IMR-90 (cell line): Measurements from ENCODE around the gene LRP1B. TPM values are rescaled to one million over a fixed set of nuclear protein-coding genes. Genes with fewer than 3 reads are reported as not detected.

ENCODE experiments used
- ATAC-seq: fragments of 200-7000 bp; cut with Tn5 transposase; 2 replicates; pipeline ENCODE4 v1.9.1; 2020; ENCODE audit warnings: low read depth, mild to moderate bottlenecking, moderate library complexity
- BruUV-seq: library from RNA; stranded (reverse); fragments of 400-500 nt; replicated peaks from 2 replicates; lab custom pipeline; 2021; lab: Mats Ljungman, UMichigan
- CTCF ChIA-PET: fragments of 300-600 bp; formaldehyde crosslinking; extraction: SDS; loops from one replicate; lab custom pipeline; 2021; ENCODE audit warnings: antibody characterized with exemption; lab: Yijun Ruan, JAX
- POLR2A ChIA-PET: fragments of 300-600 bp; sonication (Branson Sonifier 250); formaldehyde crosslinking; loops from one replicate; lab custom pipeline; 2022; ENCODE audit warnings: antibody characterized with exemption; ENCODE audit not compliant: unreplicated experiment; lab: Charles Lee
- DNase-seq: peaks from one replicate; pipeline ENCODE4 v3.0.0; 2013
- H2AFZ ChIP-seq: replicated peaks from 2 replicates; pipeline ENCODE3; 2013; ENCODE audit warnings: low read length, mild to moderate bottlenecking; ENCODE audit not compliant: poor library complexity
- H2AK5ac ChIP-seq: 2 replicates; pipeline ENCODE4 v1.6.1; 2013; ENCODE audit warnings: low read depth, low read length, inconsistent platforms
- H2AK9ac ChIP-seq: replicated peaks from 2 replicates; pipeline ENCODE3; 2013; ENCODE audit warnings: mild to moderate bottlenecking, low read depth, low read length, moderate library complexity; ENCODE audit not compliant: poor library complexity
- H2BK120ac ChIP-seq: 2 replicates; pipeline ENCODE4 v1.6.1; 2013; ENCODE audit warnings: low read depth, low read length, inconsistent platforms
- H2BK15ac ChIP-seq: 3 replicates; pipeline ENCODE4 v1.6.1; 2013; ENCODE audit warnings: low read depth, low read length, inconsistent platforms
- H2BK20ac ChIP-seq: 2 replicates; pipeline ENCODE4 v1.6.1; 2013; ENCODE audit warnings: low read depth, mild to moderate bottlenecking, inconsistent platforms, low read length, moderate library complexity
- H2BK5ac ChIP-seq: 2 replicates; pipeline ENCODE4 v1.6.1; 2013; ENCODE audit warnings: mild to moderate bottlenecking, low read depth, low read length, inconsistent platforms; ENCODE audit not compliant: poor library complexity, severe bottlenecking
- H3K14ac ChIP-seq: replicated peaks from 2 replicates; pipeline ENCODE4 v1.6.1; 2013; ENCODE audit warnings: low read depth, low read length, inconsistent platforms
- H3K18ac ChIP-seq: 2 replicates; pipeline ENCODE4 v1.6.1; 2013; ENCODE audit warnings: low read depth, low read length, control low read depth
- H3K23ac ChIP-seq: 2 replicates; pipeline ENCODE4 v1.6.1; 2013; ENCODE audit warnings: low read depth, low read length, inconsistent platforms
- H3K27ac ChIP-seq: 2 replicates; pipeline ENCODE4 v1.5.1; 2013; ENCODE audit warnings: mild to moderate bottlenecking, control low read depth, low read length; ENCODE audit not compliant: insufficient read depth
- H3K27me3 ChIP-seq: 2 replicates; pipeline ENCODE4 v1.6.1; 2013; ENCODE audit warnings: low read length; ENCODE audit not compliant: control insufficient read depth, insufficient read depth
- H3K36me3 ChIP-seq: 2 replicates; pipeline ENCODE4 v1.6.1; 2013; ENCODE audit warnings: low read length, mixed read lengths; ENCODE audit not compliant: control insufficient read depth, insufficient read depth
- H3K4ac ChIP-seq: 2 replicates; pipeline ENCODE4 v1.6.1; 2013; ENCODE audit warnings: low read depth, low read length, inconsistent platforms
- H3K4me1 ChIP-seq: 2 replicates; pipeline ENCODE4 v1.6.1; 2013; ENCODE audit warnings: low read length, mixed read lengths; ENCODE audit not compliant: control insufficient read depth, insufficient read depth
- H3K4me2 ChIP-seq: 2 replicates; pipeline ENCODE4 v1.6.1; 2013; ENCODE audit warnings: low read depth, mild to moderate bottlenecking, control low read depth, low read length, moderate library complexity
- H3K4me3 ChIP-seq: 2 replicates; pipeline ENCODE4 v1.5.1; 2013; ENCODE audit warnings: low read depth, mild to moderate bottlenecking, control low read depth, low read length, moderate library complexity; ENCODE audit not compliant: insufficient read depth
- H3K56ac ChIP-seq: 2 replicates; pipeline ENCODE4 v1.6.1; 2013; ENCODE audit warnings: low read length, inconsistent platforms; ENCODE audit not compliant: insufficient read depth; ENCODE audit errors: extremely low read depth
- H3K79me1 ChIP-seq, 2 experiments: 2 replicates each; pipeline ENCODE4 v1.6.1; 2013; ENCODE audit warnings: low read length in 2 of 2, inconsistent platforms in 1 of 2, low read depth in 1 of 2
- H3K9ac ChIP-seq: 2 replicates; pipeline ENCODE4 v1.6.1; 2013; ENCODE audit warnings: low read depth, low read length, control low read depth
- H3K9me1 ChIP-seq: 2 replicates; pipeline ENCODE4 v1.6.1; 2013; ENCODE audit warnings: low read length, inconsistent platforms; ENCODE audit not compliant: insufficient read depth
- H3K9me3 ChIP-seq: 2 replicates; pipeline ENCODE4 v1.6.1; 2013; ENCODE audit warnings: low read length; ENCODE audit not compliant: control insufficient read depth, insufficient read depth
- H4K20me1 ChIP-seq: 2 replicates; pipeline ENCODE4 v1.6.1; 2013; ENCODE audit warnings: low read length, inconsistent platforms; ENCODE audit not compliant: insufficient read depth
- H4K5ac ChIP-seq: 2 replicates; pipeline ENCODE4 v1.6.1; 2013; ENCODE audit warnings: mild to moderate bottlenecking, low read depth, low read length, control low read depth
- H4K8ac ChIP-seq, 2 experiments: 2 replicates each; pipeline ENCODE4 v1.6.1; 2013; ENCODE audit warnings: low read depth in 2 of 2, low read length in 2 of 2, control low read depth in 1 of 2, inconsistent platforms in 1 of 2
- H4K91ac ChIP-seq: 2 replicates; pipeline ENCODE4 v1.6.1; 2013; ENCODE audit warnings: low read depth, low read length, inconsistent platforms; ENCODE audit not compliant: insufficient read depth
- BHLHE40 ChIP-seq: fragments of 150-350 bp; IDR thresholded peaks from 2 replicates; pipeline ENCODE4 v1.6.1; 2016; ENCODE audit warnings: mild to moderate bottlenecking, low read depth, low read length
- CEBPB ChIP-seq: IDR thresholded peaks from 2 replicates; pipeline ENCODE4 v1.6.1; 2012; ENCODE audit warnings: low read depth, low read length, improper control_type of control experiment
- CHD1 ChIP-seq: IDR thresholded peaks from 2 replicates; pipeline ENCODE4 v1.6.1; 2012; ENCODE audit warnings: low read depth, low read length, improper control_type of control experiment
- CTCF ChIP-seq: conservative IDR thresholded peaks from 2 replicates; pipeline ENCODE4 v1.5.1; 2012; ENCODE audit warnings: mild to moderate bottlenecking, low read depth, low read length, improper control_type of control experiment
- ELK1 ChIP-seq: fragments of 150-350 bp; IDR thresholded peaks from 2 replicates; pipeline ENCODE4 v1.6.1; 2016; ENCODE audit warnings: low read depth, mild to moderate bottlenecking, low read length, moderate library complexity, borderline replicate concordance
- FOS ChIP-seq: fragments of 150-350 bp; IDR thresholded peaks from 2 replicates; pipeline ENCODE4 v1.6.1; 2016; ENCODE audit warnings: low read depth, low read length
- MAFK ChIP-seq: IDR thresholded peaks from 2 replicates; pipeline ENCODE4 v1.6.1; 2012; ENCODE audit warnings: low read depth, low read length, improper control_type of control experiment
- MAZ ChIP-seq: IDR thresholded peaks from 2 replicates; pipeline ENCODE4 v1.6.1; 2012; ENCODE audit warnings: low read depth, mild to moderate bottlenecking, low read length, improper control_type of control experiment, moderate library complexity, borderline replicate concordance
- MXI1 ChIP-seq: IDR thresholded peaks from 2 replicates; pipeline ENCODE4 v1.6.1; 2012; ENCODE audit warnings: low read depth, mild to moderate bottlenecking, low read length, moderate library complexity, borderline replicate concordance
- NFE2L2 ChIP-seq: fragments of 150-350 bp; IDR thresholded peaks from 2 replicates; pipeline ENCODE4 v1.6.1; 2016; ENCODE audit warnings: low read depth, mild to moderate bottlenecking, low read length
- POLR2A ChIP-seq: IDR thresholded peaks from 2 replicates; pipeline ENCODE4 v1.6.1; 2012; ENCODE audit warnings: mild to moderate bottlenecking, low read depth, low read length
- RAD21 ChIP-seq: IDR thresholded peaks from 2 replicates; pipeline ENCODE4 v1.6.1; 2012; ENCODE audit warnings: low read length, improper control_type of control experiment
- RCOR1 ChIP-seq: IDR thresholded peaks from 2 replicates; pipeline ENCODE4 v1.6.1; 2012; ENCODE audit warnings: mild to moderate bottlenecking, low read length, improper control_type of control experiment; ENCODE audit not compliant: insufficient replicate concordance
- RFX5 ChIP-seq: IDR thresholded peaks from 2 replicates; pipeline ENCODE4 v1.8.0; 2012; ENCODE audit warnings: low read depth, mild to moderate bottlenecking, low read length, moderate library complexity
- SMC3 ChIP-seq: fragments of 150-350 bp; IDR thresholded peaks from 2 replicates; pipeline ENCODE4 v1.6.1; 2016; ENCODE audit warnings: low read depth, mild to moderate bottlenecking, antibody characterized with exemption, low read length, moderate library complexity
- USF2 ChIP-seq: fragments of 150-350 bp; IDR thresholded peaks from 2 replicates; pipeline ENCODE4 v1.6.1; 2017; ENCODE audit warnings: mild to moderate bottlenecking, antibody characterized with exemption, low read length, low read depth
- WGBS, 2 experiments: methylation state at CpG; one replicate each; pipeline versions ENCODE4 v1.1.5 to v1.1.7; 2013; ENCODE audit warnings: missing lambda C conversion rate in 2 of 2; ENCODE audit not compliant: insufficient read length in 1 of 2; ENCODE audit errors: extremely low coverage in 2 of 2; 5-methylcytosine and 5-hydroxymethylcytosine counted together
- dilution Hi-C: fragments of 300-500 bp; cut with HindIII; formaldehyde crosslinking; loops from one replicate; pipeline ENCODE4 v1.14.3; 2018; ENCODE audit warnings: low sequenced_read_pairs; ENCODE audit not compliant: unreplicated experiment
- in situ Hi-C: fragments of 300-500 bp; cut with MboI; formaldehyde crosslinking; loops from 3 replicates; pipeline ENCODE4 v1.14.3; 2019; ENCODE audit warnings: low sequenced_read_pairs, inconsistent platforms, mixed read lengths
- intact Hi-C: fragments of 100-400 bp; cut with micrococcal nuclease; formaldehyde crosslinking; loops from 2 replicates; pipeline ENCODE4 v1.10.0; 2022
- polyA plus RNA-seq, 3 experiments: library from polyadenylated mRNA; depleted of rRNA; stranded (reverse); fragments of >200 nt; gene quantifications; 2 replicates each; pipeline ENCODE4 v1.2.3, GENCODE V29; 2012; ENCODE audit warnings: low replicate concordance in 1 of 3
- total RNA-seq: library from RNA; depleted of rRNA; stranded (reverse); fragments of >200 nt; gene quantifications from 2 replicates; pipeline ENCODE4 v1.2.3, GENCODE V29; 2012

LRP1B gene
- total and polyA plus RNA-seq, 2 of the 4 experiments (the other 2 are of a cell fraction): under 0.01 to 0.02 TPM

GRCh38 chr2:140528982-140529381 is 1601.8 kb downstream of the LRP1B start:
- POLR2A ChIA-PET: interaction anchor here (0.6 kb wide), 1 partner anchor 270 kb away, joined by 13 read pairs; no protein-coding TSS in a partner anchor

More at GRCh38 chr2:140528982-140529381, 1601.8 kb downstream of the LRP1B start:
- CTCF ChIA-PET: no interaction called here
- Histone ChIP-seq H3K9me3 (no peaks in the 10 kb centered on the region), H3K79me1 (no peaks in the 10 kb centered on the region), H3K18ac (no peak overlapping the region), H2AK5ac (no peak overlapping the region), H3K4me3 (no peak overlapping the region), H3K4me2 (no peak overlapping the region), H3K27me3 (no peaks in the 10 kb centered on the region), H2BK120ac (no peak overlapping the region), H4K5ac (no peak overlapping the region), H3K9me1 (no peaks in the 10 kb centered on the region), H4K20me1 (no peaks in the 10 kb centered on the region), H2BK15ac (no peak overlapping the region), H4K91ac (no peak overlapping the region), H3K9ac (no peak overlapping the region), H3K36me3 (no peaks in the 10 kb centered on the region), H2AK9ac (no peak overlapping the region), H3K56ac (no peak overlapping the region), H3K27ac (no peak overlapping the region), H2AFZ (no peak overlapping the region), H2BK5ac (no peak overlapping the region), H3K4ac (no peak overlapping the region), H3K23ac (no peak overlapping the region), H4K8ac (no peak overlapping the region), H3K14ac (no peak overlapping the region), H2BK20ac (no peak overlapping the region), H3K4me1 (no peaks in the 10 kb centered on the region)
- DNase-seq (no peak), ATAC-seq (no peak)
- intact Hi-C loops: no loop called here
- no peak for TF ChIP-seq BHLHE40
- TF ChIP-seq CTCF: no peak
- no peak for TF ChIP-seq RCOR1
- TF ChIP-seq SMC3: no peak
- TF ChIP-seq RAD21: no peak
- TF ChIP-seq MAFK: no peak
- no peak for TF ChIP-seq NFE2L2
- no peak for TF ChIP-seq USF2
- no peak for TF ChIP-seq CHD1
- TF ChIP-seq MAZ: no peak
- no peak for TF ChIP-seq ELK1
- TF ChIP-seq RFX5: no peak
- TF ChIP-seq POLR2A: no peak
- TF ChIP-seq CEBPB: no peak
- TF ChIP-seq FOS: no peak
- no peak for TF ChIP-seq MXI1
- dilution Hi-C loops: no loop called here
- BruUV-seq: no TSS peak
- no CpG with 5 or more reads among the region's 2 CpGs for WGBS, 2 experiments
- in situ Hi-C loops: no loop called here
